NCI-H187 treated with DMSO at 0.1 percent for 48 hours (cell line): ENCODE results near the gene STX12.

Experiments
- DNase-seq: peaks from one replicate; lab custom pipeline; 2025; lab: John Stamatoyannopoulos, UW

The STX12 gene

DNA sequence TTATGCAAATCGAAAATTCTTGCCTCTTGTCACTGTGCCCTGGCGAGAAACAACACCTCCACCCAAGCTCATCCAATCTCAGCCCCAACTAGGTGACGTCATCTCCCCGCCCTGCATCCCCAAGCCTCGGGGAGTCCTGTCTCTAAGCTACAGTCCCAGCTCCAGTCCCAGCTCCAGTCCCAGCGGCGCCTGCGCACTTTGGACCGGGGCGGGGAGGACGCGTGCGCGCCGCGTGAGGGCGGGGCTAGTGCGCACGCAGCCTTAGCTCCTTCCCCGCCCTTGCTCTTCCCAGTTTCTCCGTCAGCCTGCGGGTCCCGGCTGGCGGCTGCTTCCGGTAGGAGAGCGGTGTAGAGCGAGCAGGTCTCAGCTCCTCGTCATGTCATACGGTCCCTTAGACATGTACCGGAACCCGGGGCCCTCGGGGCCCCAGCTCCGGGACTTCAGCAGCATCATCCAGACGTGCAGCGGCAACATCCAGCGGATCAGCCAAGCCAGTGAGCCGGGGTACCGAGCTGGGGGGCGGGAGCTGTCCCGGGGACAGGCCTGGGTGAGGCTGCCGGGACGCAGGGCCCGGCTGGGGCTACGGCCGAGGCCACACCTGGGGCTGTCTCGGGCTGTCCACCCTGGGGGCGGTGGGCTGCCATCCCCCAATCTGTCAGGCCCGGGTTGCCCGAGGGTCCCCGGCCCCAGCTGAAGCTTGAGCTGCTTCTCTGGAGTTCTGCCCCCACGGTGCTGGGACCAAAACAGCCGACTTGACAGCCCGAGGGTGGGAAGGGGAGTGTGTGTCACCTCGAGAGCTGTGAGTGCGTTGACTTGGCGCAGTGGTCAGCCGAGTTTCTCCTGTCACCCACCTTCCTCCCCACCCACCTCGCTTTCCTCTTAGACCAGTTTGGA lies at the start of gene STX12:
TSS of gene STX12 (plus strand) at position 288 of the 894 bp plus-strand sequence. CDS start at position 377, 89 bp downstream.
- DNase-seq, result peak; percentile 91

DNA sequence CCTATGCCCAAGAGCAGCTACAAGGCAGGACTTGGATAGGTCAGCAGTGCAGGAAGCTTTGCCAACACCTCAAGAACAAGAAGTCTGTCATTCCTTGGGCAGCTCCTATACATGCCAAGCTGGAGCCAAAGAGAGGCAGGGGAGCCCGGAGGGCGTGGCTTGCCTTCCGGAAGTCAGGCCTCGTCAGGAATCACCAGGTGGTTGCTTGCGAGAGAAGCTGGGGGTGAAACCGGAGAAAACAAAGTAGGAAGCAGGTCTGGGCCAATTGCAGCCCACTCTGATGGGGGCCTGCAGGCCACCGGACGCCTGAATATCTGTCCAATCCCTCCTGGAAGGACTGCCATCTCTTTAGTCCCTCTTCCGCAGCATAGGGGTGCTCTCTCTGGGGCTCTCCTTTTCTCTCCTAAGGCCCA lies 48.1 kb upstream of the STX12 start:
- DNase-seq, result no peak

DNA sequence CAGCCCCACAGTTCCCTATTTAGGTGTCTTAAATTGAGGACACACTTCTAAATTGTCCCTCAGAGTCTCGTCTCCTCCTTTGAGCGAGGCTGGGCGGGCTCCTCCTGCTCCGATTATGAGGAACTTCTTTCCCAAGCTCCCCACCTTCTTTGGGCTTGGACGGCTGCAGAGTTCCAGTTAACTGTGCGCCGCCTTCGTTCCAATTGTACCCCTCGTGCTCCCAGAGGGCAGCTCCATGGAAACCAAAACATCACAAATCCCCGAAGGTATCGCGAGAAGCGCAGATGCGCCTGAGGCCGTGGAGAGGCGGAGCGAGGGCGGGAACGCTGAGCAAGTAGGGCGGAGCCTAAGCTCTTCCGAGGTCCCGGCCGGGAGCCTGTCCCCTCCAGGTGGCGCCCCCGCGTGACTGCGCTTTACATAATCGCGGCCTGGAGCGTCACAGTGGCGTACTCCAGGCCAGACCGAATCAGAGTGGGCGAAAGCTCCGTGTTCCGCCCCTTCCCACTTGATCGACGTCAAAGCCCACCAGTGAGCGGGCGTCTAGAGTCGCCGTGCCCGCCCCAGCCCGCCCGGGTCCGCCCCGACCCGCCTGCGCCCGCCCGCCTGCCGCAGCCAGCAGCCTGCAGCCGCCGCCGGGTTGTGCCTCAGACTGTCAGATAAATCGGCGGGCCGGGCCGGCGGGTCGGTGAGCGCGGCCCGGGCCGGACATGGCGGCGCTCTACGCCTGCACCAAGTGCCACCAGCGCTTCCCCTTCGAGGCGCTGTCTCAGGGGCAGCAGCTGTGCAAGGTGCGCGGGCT lies 47.4 kb upstream of the STX12 start, which contains the start of gene FAM76A:
TSS of gene FAM76A (plus strand) at position 588 of the 799 bp plus-strand sequence. CDS start at position 708, 120 bp downstream.
- peak; percentile 91 for DNase-seq

DNA sequence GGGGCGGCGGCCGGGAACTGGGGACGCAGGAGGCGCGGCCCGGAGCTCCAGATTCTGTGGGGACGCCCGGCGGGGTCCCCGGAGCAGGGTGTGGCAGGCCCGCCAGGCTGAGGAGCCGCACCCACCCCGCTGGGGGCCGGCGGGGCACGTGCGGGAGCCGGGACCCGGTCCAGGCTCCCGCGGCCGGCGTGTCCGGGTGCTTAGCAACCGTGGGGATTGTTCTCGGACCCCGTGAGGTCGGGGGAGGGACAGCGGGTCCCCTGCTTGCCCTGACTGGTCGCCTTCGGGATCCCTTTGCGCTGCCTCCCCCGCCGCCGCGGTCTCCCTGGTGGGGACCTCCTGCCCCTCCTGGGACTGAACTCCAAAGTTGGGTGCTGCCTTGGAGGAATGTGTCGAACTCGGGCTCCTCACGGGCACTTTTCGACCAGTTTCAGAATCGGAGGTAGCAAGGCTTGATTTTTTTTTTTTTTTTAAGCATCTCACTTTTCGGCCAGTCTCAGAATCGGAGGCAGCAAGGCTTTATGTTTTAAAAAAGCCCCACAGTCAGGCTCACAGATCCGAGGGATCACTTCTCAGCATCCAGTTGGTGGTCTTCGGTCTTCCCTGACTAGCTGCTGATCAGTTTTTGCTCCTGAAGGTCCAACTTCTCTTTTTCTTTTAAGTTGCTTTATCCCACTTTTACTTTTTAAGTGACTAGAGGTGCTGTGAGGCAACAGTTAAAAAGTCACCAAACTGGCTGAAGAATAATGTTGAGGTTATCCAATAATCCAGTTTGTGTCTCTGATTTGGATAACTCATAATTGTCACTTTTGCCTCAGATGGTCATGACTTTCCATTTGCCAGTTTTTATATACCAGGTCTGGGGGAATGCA lies 46.6 kb upstream of the STX12 start:
- DNase-seq, result no peak

DNA sequence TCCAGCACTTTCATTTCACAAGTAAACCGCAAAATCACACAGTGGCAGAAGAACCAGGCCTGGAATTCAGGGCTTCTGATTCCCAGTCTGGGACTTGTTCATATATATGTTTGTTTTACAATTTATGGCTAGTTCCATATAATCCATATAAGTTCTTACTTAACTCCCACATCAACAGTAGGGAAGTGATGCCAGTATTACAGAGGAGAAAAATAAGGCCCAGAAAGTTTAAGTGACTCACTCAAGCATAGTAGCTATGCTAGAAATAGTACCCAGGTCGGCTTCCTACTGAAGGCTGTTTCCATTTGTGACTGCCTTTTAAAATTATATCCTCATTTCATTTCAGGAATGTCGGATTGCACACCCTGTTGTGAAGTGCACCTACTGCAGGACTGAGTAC lies 45.9 kb upstream of the STX12 start:
- no peak for DNase-seq

DNA sequence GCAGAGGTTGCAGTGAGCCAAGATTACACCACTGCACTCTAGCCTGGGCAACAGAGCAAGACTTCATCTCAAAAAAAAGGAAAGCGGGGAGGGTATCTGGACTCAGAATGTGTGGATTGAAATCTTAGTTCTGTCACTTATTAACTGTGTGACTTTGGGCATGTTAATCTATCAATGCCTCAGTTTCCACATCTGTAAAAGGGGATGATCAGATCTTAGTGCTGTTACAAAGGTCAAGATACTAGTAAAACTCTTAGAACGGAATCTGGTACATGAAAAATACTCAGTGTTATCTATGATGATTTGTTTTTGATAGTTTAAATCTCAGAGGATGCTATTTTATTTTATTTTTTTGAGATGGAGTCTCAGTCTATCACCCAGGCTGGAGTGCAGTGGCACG lies 36.8 kb upstream of the STX12 start:
- DNase-seq, result no peak

DNA sequence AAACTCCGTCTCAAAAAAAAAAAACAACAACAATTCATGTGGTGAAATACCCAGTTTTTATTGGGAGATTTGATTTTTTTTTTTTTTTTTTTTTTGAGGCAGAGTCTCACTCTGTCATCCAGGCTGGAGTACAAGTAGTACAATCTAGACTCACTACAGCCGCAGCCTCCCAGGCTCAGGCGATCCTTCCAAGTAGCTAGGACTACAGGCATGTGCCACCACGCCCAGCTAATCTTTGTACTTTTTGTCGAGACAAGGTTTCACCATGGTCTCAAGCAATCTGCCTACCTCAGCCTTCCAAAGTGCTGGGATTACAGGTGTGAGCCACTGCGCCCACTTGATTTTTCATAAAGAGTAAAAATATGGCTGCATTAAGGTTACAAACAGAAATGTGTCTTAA lies 31.9 kb upstream of the STX12 start:
- no peak for DNase-seq

DNA sequence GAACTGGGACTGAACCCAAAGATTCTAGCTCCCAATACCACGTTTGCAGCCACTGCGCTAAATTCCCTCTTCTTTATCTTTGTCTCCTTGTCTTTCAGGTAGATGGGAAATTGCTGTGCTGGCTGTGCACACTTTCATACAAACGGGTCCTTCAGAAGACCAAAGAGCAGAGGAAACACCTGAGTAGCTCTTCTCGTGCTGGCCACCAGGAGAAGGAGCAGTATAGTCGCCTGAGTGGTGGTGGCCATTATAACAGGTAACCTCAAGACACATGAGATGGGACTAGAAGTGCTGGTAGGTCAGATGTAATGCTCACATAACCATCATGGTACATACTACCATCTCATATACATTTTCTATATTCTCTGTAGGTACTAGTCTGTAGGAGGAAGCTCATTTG lies 28.5 kb upstream of the STX12 start:
- no peak for DNase-seq

DNA sequence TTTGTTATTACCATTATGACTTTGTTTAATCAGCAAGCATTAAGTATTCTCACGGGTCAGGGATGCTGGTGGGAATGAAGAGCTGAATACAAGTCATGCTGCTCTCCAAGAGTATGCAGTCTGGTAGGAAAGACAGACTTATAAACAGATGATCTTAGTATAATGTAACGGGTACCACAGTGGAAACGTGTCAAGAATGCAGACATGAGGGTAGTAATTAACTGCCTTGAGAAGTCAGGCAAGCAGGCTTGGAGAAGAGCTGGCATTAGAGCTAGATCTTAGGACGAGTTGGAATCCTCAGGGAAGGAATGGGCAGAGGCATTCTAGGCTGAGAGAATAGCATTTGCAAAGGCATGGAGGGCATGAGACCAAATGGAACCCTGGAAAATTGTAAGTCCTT lies 27.6 kb upstream of the STX12 start:
- DNase-seq, result no peak

DNA sequence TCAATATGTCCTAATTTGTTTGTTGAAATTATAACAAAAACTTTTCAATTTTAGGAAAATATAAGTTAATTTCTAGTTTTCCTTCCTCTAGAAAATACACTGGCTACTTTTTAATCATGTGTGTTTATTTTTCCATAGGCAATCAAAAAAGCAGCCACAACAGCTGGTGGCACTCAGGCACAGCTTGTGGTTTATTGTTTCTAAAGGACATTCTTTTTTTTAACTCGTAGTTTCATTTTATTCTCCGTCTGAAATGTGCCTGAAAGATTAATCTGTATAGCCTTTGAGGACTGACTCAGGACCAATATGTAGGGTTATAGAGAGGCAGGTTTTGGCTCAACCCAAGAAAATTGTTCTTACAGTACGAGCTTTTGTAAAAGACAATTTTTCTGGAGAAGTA lies 20.7 kb upstream of the STX12 start:
- DNase-seq, result no peak

DNA sequence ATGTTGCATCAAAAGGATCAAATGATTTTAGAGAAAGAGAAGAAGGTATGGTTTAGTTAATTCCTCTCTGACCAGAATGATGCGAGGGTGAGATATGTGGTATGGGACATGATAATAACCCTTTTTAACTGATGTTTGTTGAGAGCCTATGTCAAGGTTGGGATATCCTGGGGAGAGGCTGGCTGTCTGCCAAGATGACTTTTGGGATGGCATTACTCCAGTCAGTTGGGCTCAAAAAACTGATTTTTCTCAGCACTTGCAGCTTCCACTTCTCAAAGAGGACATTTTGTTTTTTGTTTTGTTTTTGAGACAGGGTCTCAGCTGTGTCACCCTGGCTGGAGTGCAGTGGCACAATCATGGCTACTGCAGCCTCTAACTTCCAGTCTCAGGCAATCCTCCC lies 17.7 kb upstream of the STX12 start:
- no peak for DNase-seq

DNA sequence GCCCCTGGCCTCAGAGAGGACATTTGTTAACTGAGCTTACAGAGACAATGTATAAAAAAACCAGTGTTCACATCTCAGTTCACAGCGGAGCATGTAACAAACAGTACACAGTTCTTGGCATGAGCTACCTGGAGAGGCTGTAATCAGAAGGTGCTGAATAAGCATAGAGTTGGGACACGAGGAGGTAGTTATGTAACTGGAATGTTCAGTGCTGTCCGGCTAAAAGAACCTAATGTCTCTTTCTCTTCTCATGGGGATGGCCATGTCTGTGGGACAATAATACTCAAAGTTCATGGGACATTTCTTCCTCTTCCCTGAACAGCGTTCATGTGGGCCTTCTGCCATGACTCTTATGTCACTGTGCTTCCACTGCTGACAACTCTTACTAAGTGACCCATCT lies 17.2 kb upstream of the STX12 start:
- DNase-seq, result no peak

DNA sequence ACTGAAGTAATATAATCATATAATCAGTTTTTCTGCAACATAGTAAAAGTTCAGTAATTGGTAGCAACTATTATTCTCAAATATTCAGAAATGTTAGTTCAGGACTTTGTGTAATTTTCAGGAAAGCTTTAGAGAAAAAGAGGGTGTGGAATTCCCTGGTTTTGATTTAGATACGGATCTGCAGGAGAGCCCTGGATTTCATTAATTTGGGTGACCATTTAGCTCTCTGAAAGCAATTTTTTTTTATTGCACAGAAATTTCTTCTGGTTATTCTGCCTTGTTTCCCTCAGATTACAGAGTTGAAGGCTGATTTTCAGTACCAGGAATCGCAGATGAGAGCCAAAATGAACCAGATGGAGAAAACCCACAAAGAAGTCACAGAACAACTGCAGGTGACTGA lies 13.8 kb upstream of the STX12 start:
- DNase-seq, result no peak

DNA sequence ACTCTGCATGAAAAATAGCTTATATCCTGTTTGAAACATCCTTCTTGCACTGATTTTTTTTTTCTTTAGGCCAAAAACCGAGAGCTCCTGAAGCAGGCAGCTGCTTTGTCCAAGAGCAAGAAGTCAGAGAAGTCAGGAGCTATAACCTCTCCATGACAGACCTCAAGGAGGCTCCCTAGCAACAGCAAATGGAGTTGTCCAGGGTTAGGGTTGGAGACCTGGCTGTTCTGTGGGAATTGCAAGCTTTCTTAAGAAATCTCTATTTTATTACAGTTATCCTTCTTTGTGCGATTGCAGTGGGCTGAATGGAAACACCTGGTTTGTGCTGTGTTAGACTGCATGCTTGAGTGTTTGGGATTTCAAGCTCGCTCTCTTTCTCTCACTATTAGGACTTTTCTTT lies 12.6 kb upstream of the STX12 start:
- DNase-seq, result no peak

DNA sequence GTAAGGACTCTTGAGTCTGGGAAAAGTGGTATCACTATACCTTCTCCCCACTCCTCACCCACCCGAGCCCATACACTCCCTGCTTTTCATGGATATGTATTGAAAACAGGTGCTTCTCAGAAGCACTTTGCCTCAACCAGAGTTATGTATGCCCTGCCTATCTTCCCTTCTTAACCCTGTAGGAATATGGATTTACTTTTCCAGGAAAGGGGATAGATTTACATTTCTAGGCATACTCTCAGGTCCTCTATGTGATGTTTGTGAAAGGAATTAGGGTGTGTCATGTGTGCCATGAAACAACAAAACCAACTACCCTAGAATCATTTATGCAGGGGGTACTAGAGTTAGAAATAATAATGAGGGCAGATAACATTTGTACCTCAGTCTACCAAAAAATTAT lies 11.0 kb upstream of the STX12 start:
- DNase-seq, result no peak

DNA sequence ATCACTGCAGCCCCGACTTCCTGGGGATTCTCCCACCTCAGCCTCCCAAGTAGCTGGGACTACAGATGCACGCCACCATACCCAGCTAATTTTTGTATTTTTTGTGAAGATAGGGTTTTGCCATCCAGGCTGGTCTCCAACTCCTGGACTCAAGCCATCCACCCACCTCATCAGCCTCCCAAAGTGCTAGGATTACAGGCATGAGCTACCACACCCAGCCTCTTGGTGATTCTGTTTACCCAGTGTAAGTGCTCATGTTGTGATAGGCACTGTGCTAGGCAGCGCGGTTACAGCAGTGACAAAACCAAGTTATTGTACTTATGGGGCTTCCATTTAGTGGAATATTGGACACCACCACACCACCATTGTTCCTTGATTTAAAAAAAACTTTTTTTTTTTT lies 9.7 kb upstream of the STX12 start:
- no peak for DNase-seq

DNA sequence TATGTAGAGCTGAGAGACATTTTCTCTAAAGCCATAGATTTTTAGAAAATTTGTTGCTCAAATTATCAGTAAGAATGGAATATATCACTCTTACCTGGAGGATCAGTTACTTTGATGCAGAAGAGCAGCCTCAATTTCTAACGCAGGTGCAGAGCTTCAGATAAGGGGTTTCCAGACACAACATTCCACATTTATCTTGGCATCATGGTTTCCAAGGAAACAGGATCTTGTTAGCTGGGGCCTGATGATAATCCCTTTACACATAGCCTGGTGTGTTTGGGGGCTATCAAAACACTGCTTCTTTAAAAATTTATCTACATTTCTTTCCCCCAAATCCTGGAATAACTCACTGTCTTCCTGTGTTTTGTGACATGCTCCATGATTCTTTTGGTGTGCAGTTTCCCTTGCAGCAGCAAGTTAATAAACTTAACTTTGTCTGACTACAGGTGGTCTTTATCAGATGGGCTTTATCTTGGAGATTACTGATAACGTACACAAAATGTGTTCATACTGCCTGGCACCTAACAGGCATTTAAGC lies 2.7 kb upstream of the STX12 start:
- no peak for DNase-seq

DNA sequence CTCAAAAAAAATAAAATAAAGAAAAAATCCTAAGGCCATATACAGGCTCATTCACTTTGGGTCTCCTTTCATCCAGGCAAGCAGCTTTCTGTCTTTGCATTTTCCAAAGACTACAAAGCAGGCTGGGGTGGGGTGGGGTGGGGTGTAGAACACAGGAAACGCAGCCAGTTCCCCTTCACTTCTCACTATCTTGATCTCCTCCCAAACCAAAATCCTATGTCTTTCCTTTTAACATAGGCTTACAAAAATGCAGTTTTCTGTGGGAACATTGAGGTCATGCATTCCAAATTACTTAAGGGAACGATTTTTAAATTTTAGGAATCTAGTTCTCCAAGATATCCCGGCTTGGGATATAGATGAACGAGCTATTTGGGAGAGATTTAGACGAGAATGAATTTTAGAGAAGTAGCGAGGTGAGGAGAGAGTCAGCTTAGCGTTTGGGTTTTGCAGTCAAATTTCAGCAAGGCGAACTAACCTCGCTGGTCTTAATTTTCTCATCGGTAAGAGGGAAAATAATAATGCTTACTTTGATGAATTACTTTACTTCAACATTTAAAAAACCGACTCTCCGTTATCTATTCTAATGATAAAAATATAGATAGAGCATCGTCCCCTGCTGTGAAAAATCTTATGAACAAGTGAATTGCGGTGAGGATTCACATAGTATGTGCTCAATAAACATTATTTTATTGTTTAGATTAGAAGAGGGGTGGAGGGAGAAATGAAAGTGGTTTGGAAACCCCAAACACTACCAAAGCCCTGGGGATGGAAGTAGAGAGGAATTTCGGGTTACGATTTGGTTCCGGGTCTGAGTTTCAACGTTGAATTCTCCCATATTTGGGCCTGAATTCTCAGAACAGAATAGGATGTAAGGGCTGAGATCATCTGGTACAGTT lies 735 bp upstream of the STX12 start:
- no peak for DNase-seq

DNA sequence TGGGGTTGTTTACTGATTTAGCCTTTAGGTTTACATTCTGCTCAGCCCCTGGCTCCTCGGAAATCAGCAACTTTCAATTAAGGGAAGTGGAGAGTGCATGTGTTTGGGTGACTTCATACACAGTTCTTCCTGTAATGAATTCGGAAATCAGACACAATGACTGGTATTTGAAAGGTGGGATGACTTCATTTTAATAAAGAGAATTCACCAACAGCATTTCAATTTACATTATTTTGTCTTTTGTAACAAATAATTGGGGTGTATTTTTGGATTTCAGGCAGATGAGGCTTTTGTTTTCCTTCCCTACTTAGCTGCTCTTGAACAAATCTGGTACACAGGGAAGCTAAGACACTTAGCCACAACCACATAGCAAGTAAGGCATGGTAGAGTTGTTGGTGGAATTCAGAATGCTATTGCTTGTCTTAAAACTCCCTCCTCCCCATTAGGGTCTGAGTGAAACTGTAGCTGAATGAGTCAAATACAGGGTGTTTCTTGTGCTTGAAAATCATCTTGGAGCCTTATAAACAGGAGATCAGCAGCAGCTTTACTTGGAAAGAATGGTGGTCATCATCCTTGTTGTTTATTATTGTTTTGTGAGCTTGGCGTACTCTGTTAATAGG lies 917 bp downstream of the STX12 start:
- DNase-seq, result no peak

DNA sequence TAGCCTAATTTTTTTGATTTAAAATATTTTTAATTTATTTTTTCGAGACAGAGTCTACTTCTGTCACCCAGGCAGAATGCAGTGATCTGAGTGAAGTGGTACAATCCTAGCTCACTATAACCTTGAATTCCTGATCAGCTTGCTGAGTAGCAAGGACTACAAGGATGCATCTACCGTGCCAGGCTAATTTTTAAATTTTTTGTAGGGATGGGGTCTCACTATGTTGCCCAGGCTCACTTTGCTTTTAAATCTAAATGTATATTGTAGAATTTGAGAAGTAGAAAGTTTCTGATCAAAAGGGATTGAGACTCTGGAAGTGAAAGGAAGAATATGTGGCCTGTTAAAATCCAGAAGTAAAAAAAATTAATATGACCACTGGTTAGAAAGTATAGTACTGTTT lies 1.6 kb downstream of the STX12 start:
- DNase-seq, result no peak
